ENCODE data around the gene ADGRL2. TPM values are rescaled to one million over a fixed set of nuclear protein-coding genes. Genes with fewer than 3 reads are reported as not detected.
A peak's percentile ranks its signal among the peaks of the same experiment; 100 is the strongest.

Gene ADGRL2
- total RNA-seq, 1 experiment from 2014 or later: 34.2 TPM

- Histone ChIP-seq H3K27me3 (ENCODE audit: control insufficient read depth, insufficient read depth, low read length) (no peaks in the 10 kb centered on the region), H3K36me3 (ENCODE audit: control insufficient read depth, insufficient read depth, low read length) (no peaks in the 10 kb centered on the region), H3K9me3 (ENCODE audit: control insufficient read depth, insufficient read depth, low read depth, low read length) (no peaks in the 10 kb centered on the region), H3K4me3 (ENCODE audit: low read depth in 2 of 2, low read length in 2 of 2) (peak overlapping the region; percentile 55 to 73), H3K27ac (ENCODE audit: low read length) (peak overlapping the region; percentile 84), H3K4me1 (ENCODE audit: control insufficient read depth, insufficient read depth, low read length) (peaks cover 11% of the 10 kb centered on the region)
- TSS peak; percentile 56 for BruUV-seq (replicated peaks)
- CTCF ChIA-PET: interaction anchor here (0.8 kb wide), 1 partner anchor 253 kb away, joined by 4 read pairs; no protein-coding TSS in a partner anchor
- in situ Hi-C loops (cut with HindIII; ENCODE audit: low pct_unique_long_range_greater_than_20kb, low sequenced_read_pairs): no loop called here
- ATAC-seq (peak; percentile 15; the same call in 1 of the 2 replicates), DNase-seq (ENCODE audit: low read depth, low spot score) (no peak)
- POLR2A ChIA-PET: no interaction called here
- no peak for TF ChIP-seq TCF7L2 (IDR thresholded peaks at IDR 0.05; ENCODE audit: low read depth, low read length)
- TF ChIP-seq POLR2AphosphoS5 (IDR thresholded peaks at IDR 0.05; ENCODE audit: low read depth, low read length): no peak
- TF ChIP-seq SIN3A (IDR thresholded peaks at IDR 0.05; ENCODE audit: borderline replicate concordance, insufficient read depth, low read depth, low read length): no peak
- TF ChIP-seq REST (IDR thresholded peaks at IDR 0.05; ENCODE audit: insufficient read depth in 1 of 2, low read depth in 2 of 2, low read length in 1 of 2): no peak
- TF ChIP-seq CTCF (IDR thresholded peaks at IDR 0.05): no peak
- intact Hi-C loops (cut with micrococcal nuclease; ENCODE audit: unreplicated experiment): loop anchor here (2.0 kb wide), 1 partner anchor 253 kb away; no protein-coding TSS in a partner anchor
Observed at GRCh38 chr1:81801651-81802456, 1.1 kb downstream of the ADGRL2 start.

GRCh38 chr1:81802457-81802706, 1.6 kb downstream of the ADGRL2 start:
- POLR2A ChIA-PET: no interaction called here
- Histone ChIP-seq H3K36me3 (ENCODE audit: control insufficient read depth, insufficient read depth, low read length) (no peaks in the 10 kb centered on the region), H3K27me3 (ENCODE audit: control insufficient read depth, insufficient read depth, low read length) (no peaks in the 10 kb centered on the region), H3K27ac (ENCODE audit: low read length) (peak overlapping the region; percentile 84), H3K4me1 (ENCODE audit: control insufficient read depth, insufficient read depth, low read length) (peaks cover 11% of the 10 kb centered on the region), H3K4me3 (ENCODE audit: low read depth in 2 of 2, low read length in 2 of 2) (peak overlapping the region; percentile 55 to 73), H3K9me3 (ENCODE audit: control insufficient read depth, insufficient read depth, low read depth, low read length) (no peaks in the 10 kb centered on the region)
- DNase-seq (ENCODE audit: low read depth, low spot score): no peak
- intact Hi-C loops (cut with micrococcal nuclease; ENCODE audit: unreplicated experiment): no loop called here
- ATAC-seq: no peak; the same call in 1 of the 2 replicates
- BruUV-seq (replicated peaks): no TSS peak
- in situ Hi-C loops (cut with HindIII; ENCODE audit: low pct_unique_long_range_greater_than_20kb, low sequenced_read_pairs): no loop called here
- CTCF ChIA-PET: interaction anchor here (0.8 kb wide), 1 partner anchor 253 kb away, joined by 4 read pairs; no protein-coding TSS in a partner anchor
- TF ChIP-seq TCF7L2 (IDR thresholded peaks at IDR 0.05; ENCODE audit: low read depth, low read length): no peak
